ENCODE measurements around the gene ETNK1. TPM values are rescaled to one million over a fixed set of nuclear protein-coding genes. Genes with fewer than 3 reads are reported as not detected.

ETNK1 gene
- polyA plus RNA-seq, 3 donors: 13.7 to 17.3 (median 16.5) TPM

GRCh38 chr12:22668441-22668840 is 43.5 kb downstream of the ETNK1 start:
- peaks cover 31 to 42% of the 10 kb centered on the region in 2 donors for H3K36me3 ChIP-seq (replicated peaks in 1 of 2; ENCODE audit: control insufficient read depth in 1 of 2, insufficient read depth in 2 of 2, low read length in 2 of 2)
- no peaks in the 10 kb centered on the region for H3K27me3 ChIP-seq (ENCODE audit: control insufficient read depth in 2 of 2, insufficient read depth in 2 of 2, low read length in 2 of 2)
- H3K9me3 ChIP-seq (replicated peaks in 1 of 2; ENCODE audit: control insufficient read depth in 1 of 2, insufficient read depth in 1 of 2, low read length in 2 of 2): no peaks in the 10 kb centered on the region
- no peak overlapping the region for H2AFZ ChIP-seq (ENCODE audit: insufficient read depth, low read depth, low read length, poor library complexity, severe bottlenecking)
- H3K4me3 Mint-ChIP-seq: no peak overlapping the region
- no peaks in the 10 kb centered on the region for H4K20me1 ChIP-seq (ENCODE audit: insufficient read depth, low read length)
- no peak overlapping the region for H3K27ac ChIP-seq (ENCODE audit: low read depth in 1 of 2, low read length in 2 of 2)
- H3K4me1 Mint-ChIP-seq: no peaks in the 10 kb centered on the region
- peaks cover 33 to 46% of the 10 kb centered on the region in 2 donors for H3K36me3 Mint-ChIP-seq
- H3K27me3 Mint-ChIP-seq (ENCODE audit: low read depth in 3 of 3): no peaks in the 10 kb centered on the region
- no peaks in the 10 kb centered on the region for H3K9me3 Mint-ChIP-seq
- no peak overlapping the region for H3K4me3 ChIP-seq (replicated peaks in 1 of 3; ENCODE audit: low read depth in 2 of 3, low read length in 3 of 3)
- TF ChIP-seq CTCF (IDR thresholded peaks at IDR 0.05): no peak
- H3K4me1 ChIP-seq (ENCODE audit: control insufficient read depth in 1 of 2, insufficient read depth in 2 of 2, low read length in 2 of 2): no peaks in the 10 kb centered on the region
- no peak overlapping the region for H3K27ac Mint-ChIP-seq
- intact Hi-C loops (cut with micrococcal nuclease): no loop called here
- H3K9ac ChIP-seq (ENCODE audit: insufficient read depth, low read length, poor library complexity, severe bottlenecking): no peak overlapping the region
- 100% methylated on average over 3 of the region's 6 CpGs for WGBS (ENCODE audit: insufficient coverage)
- no peak for DNase-seq
- H3K4me2 ChIP-seq (replicated peaks; ENCODE audit: extremely low read depth, low read length, poor library complexity, severe bottlenecking): no peak overlapping the region
- H3K79me2 ChIP-seq (ENCODE audit: insufficient read depth, low read length): no peaks in the 10 kb centered on the region

GRCh38 chr12:22670762-22671161 is 45.8 kb downstream of the ETNK1 start:
- H3K4me1 Mint-ChIP-seq: no peaks in the 10 kb centered on the region
- Histone ChIP-seq H3K27me3 (ENCODE audit: control insufficient read depth in 2 of 2, insufficient read depth in 2 of 2, low read length in 2 of 2) (no peaks in the 10 kb centered on the region), H3K4me2 (replicated peaks; ENCODE audit: extremely low read depth, low read length, poor library complexity, severe bottlenecking) (no peak overlapping the region), H3K9me3 (replicated peaks in 1 of 2; ENCODE audit: control insufficient read depth in 1 of 2, insufficient read depth in 1 of 2, low read length in 2 of 2) (no peaks in the 10 kb centered on the region), H3K4me3 (replicated peaks in 1 of 3; ENCODE audit: low read depth in 2 of 3, low read length in 3 of 3) (no peak overlapping the region), H3K36me3 (replicated peaks in 1 of 2; ENCODE audit: control insufficient read depth in 1 of 2, insufficient read depth in 2 of 2, low read length in 2 of 2) (peaks cover 43 to 54% of the 10 kb centered on the region in 2 donors), H3K27ac (ENCODE audit: low read depth in 1 of 2, low read length in 2 of 2) (no peak overlapping the region), H4K20me1 (ENCODE audit: insufficient read depth, low read length) (no peaks in the 10 kb centered on the region), H3K4me1 (ENCODE audit: control insufficient read depth in 1 of 2, insufficient read depth in 2 of 2, low read length in 2 of 2) (no peaks in the 10 kb centered on the region), H2AFZ (ENCODE audit: insufficient read depth, low read depth, low read length, poor library complexity, severe bottlenecking) (no peak overlapping the region), H3K79me2 (ENCODE audit: insufficient read depth, low read length) (no peaks in the 10 kb centered on the region), H3K9ac (ENCODE audit: insufficient read depth, low read length, poor library complexity, severe bottlenecking) (no peak overlapping the region)
- intact Hi-C loops (cut with micrococcal nuclease): no loop called here
- H3K9me3 Mint-ChIP-seq: no peaks in the 10 kb centered on the region
- peak; percentile 30 for TF ChIP-seq CTCF (IDR thresholded peaks at IDR 0.05)
- H3K4me3 Mint-ChIP-seq: no peak overlapping the region
- H3K36me3 Mint-ChIP-seq: peaks cover 41 to 59% of the 10 kb centered on the region in 2 donors
- H3K27me3 Mint-ChIP-seq (ENCODE audit: low read depth in 3 of 3): no peaks in the 10 kb centered on the region
- no peak overlapping the region for H3K27ac Mint-ChIP-seq
- no peak for DNase-seq

Data from CD14-positive monocyte (primary cell).